Astrocyte (in vitro differentiated cells and primary cell): ENCODE measurements around the gene FUT2. TPM values are rescaled to one million over a fixed set of nuclear protein-coding genes. Genes with fewer than 3 reads are reported as not detected.
A peak's percentile ranks its signal among the peaks of the same experiment; 100 is the strongest.

Experiments
- DNase-seq: peaks from one replicate; pipeline ENCODE4 v3.0.0-alpha.2; 2010; ENCODE audit warnings: low read depth
- FAIRE-seq: peaks from 2 replicates; lab custom pipeline; 2011; peaks lifted over from hg19 to GRCh38; lab: Jason Lieb, UNC
- H2AFZ ChIP-seq: 2 replicates; pipeline ENCODE4 v1.6.0; 2012; ENCODE audit warnings: low read depth, low read length, inconsistent platforms
- H3K27ac ChIP-seq: 2 replicates; pipeline ENCODE4 v1.5.1; 2011; ENCODE audit warnings: low read depth, low read length, inconsistent platforms
- H3K27me3 ChIP-seq: 2 replicates; pipeline ENCODE4 v1.6.0; 2011; ENCODE audit warnings: low read length, inconsistent platforms; ENCODE audit not compliant: insufficient read depth
- H3K36me3 ChIP-seq: 2 replicates; pipeline ENCODE4 v1.5.1; 2011; ENCODE audit warnings: low read length, inconsistent platforms; ENCODE audit not compliant: insufficient read depth
- H3K4me1 ChIP-seq: 2 replicates; pipeline ENCODE4 v1.5.1; 2011; ENCODE audit warnings: low read length, inconsistent platforms; ENCODE audit not compliant: insufficient read depth
- H3K4me2 ChIP-seq: 2 replicates; pipeline ENCODE4 v1.6.0; 2012; ENCODE audit warnings: low read length, inconsistent platforms
- H3K4me3 ChIP-seq: 2 replicates; pipeline ENCODE4 v1.5.1; 2011; ENCODE audit warnings: low read depth, mild to moderate bottlenecking, low read length, inconsistent platforms; ENCODE audit not compliant: insufficient read depth
- H3K79me2 ChIP-seq: 2 replicates; pipeline ENCODE4 v1.6.0; 2012; ENCODE audit warnings: mild to moderate bottlenecking, low read length, inconsistent platforms; ENCODE audit not compliant: insufficient read depth
- H3K9ac ChIP-seq: 2 replicates; pipeline ENCODE4 v1.6.0; 2012; ENCODE audit warnings: mild to moderate bottlenecking, low read length, inconsistent platforms
- H3K9me3 ChIP-seq: 2 replicates; pipeline ENCODE4 v1.5.1; 2012; ENCODE audit warnings: low read depth, mild to moderate bottlenecking, low read length, inconsistent platforms; ENCODE audit not compliant: insufficient read depth
- H4K20me1 ChIP-seq: 2 replicates; pipeline ENCODE4 v1.6.0; 2012; ENCODE audit warnings: low read length, inconsistent platforms; ENCODE audit not compliant: insufficient read depth
- H3K27ac Mint-ChIP-seq: one replicate; pipeline ENCODE4 v1.8.0; 2021; ENCODE audit warnings: mild to moderate bottlenecking, mixed read lengths; ENCODE audit not compliant: unreplicated experiment
- H3K27me3 Mint-ChIP-seq: one replicate; pipeline ENCODE4 v1.8.0; 2021; ENCODE audit warnings: low read depth, mixed read lengths; ENCODE audit not compliant: unreplicated experiment
- H3K36me3 Mint-ChIP-seq: one replicate; pipeline ENCODE4 v1.8.0; 2021; ENCODE audit warnings: low read depth, mixed read lengths; ENCODE audit not compliant: unreplicated experiment
- H3K4me1 Mint-ChIP-seq: one replicate; pipeline ENCODE4 v1.8.0; 2021; ENCODE audit warnings: low read depth, mixed read lengths; ENCODE audit not compliant: unreplicated experiment
- H3K4me3 Mint-ChIP-seq: one replicate; pipeline ENCODE4 v1.8.0; 2021; ENCODE audit warnings: mild to moderate bottlenecking, moderate library complexity, mixed read lengths; ENCODE audit not compliant: unreplicated experiment
- H3K9me3 Mint-ChIP-seq: one replicate; pipeline ENCODE4 v1.8.0; 2021; ENCODE audit warnings: mild to moderate bottlenecking, mixed read lengths; ENCODE audit not compliant: unreplicated experiment
- CTCF ChIP-seq: IDR thresholded peaks from 2 replicates; pipeline ENCODE4 v1.5.1; 2011; ENCODE audit warnings: low read depth, mild to moderate bottlenecking, inconsistent platforms, low read length, moderate library complexity; ENCODE audit not compliant: insufficient read depth
- EZH2 ChIP-seq: IDR thresholded peaks from 2 replicates; pipeline ENCODE4 v1.6.1; 2012; ENCODE audit warnings: mild to moderate bottlenecking, low read length, inconsistent platforms; ENCODE audit not compliant: insufficient read depth
- total RNA-seq: library from RNA; stranded (reverse); gene quantifications from 2 replicates; pipeline ENCODE4 v1.2.1, GENCODE V29; 2021

Gene FUT2
- total RNA-seq, 1 donor from 2014 or later: not detected

- Histone ChIP-seq H3K4me3 (peak overlapping the region; percentile 42), H3K36me3 (no peaks in the 10 kb centered on the region), H3K9me3 (no peaks in the 10 kb centered on the region), H3K27ac (no peak overlapping the region), H3K27me3 (peaks cover 6% of the 10 kb centered on the region), H2AFZ (peak overlapping the region; percentile 69), H3K4me1 (peaks cover 4% of the 10 kb centered on the region), H3K9ac (no peak overlapping the region), H3K4me2 (peak overlapping the region; percentile 86), H4K20me1 (no peaks in the 10 kb centered on the region), H3K79me2 (no peaks in the 10 kb centered on the region)
- FAIRE-seq (no peak), DNase-seq (peak; percentile 47)
- H3K36me3 Mint-ChIP-seq: no peaks in the 10 kb centered on the region
- H3K4me1 Mint-ChIP-seq: peaks cover 4% of the 10 kb centered on the region
- peak overlapping the region; percentile 76 for H3K4me3 Mint-ChIP-seq
- H3K9me3 Mint-ChIP-seq: peaks cover 2% of the 10 kb centered on the region
- H3K27me3 Mint-ChIP-seq: peaks cover 13% of the 10 kb centered on the region
- H3K27ac Mint-ChIP-seq: no peak overlapping the region
- no peak for TF ChIP-seq CTCF
- TF ChIP-seq EZH2: no peak
These were observed 43.0 kb downstream of the FUT2 start for GRCh38 chr19:48738557-48739403.

- Histone ChIP-seq H3K27me3 (peaks cover 6% of the 10 kb centered on the region), H3K9ac (no peak overlapping the region), H3K4me2 (peak overlapping the region; percentile 86), H3K4me1 (peaks cover 4% of the 10 kb centered on the region), H4K20me1 (no peaks in the 10 kb centered on the region), H3K79me2 (no peaks in the 10 kb centered on the region), H3K36me3 (no peaks in the 10 kb centered on the region), H3K27ac (no peak overlapping the region), H3K4me3 (peak overlapping the region; percentile 42), H3K9me3 (no peaks in the 10 kb centered on the region), H2AFZ (peak overlapping the region; percentile 69)
- H3K4me3 Mint-ChIP-seq: no peak overlapping the region
- peaks cover 4% of the 10 kb centered on the region for H3K9me3 Mint-ChIP-seq
- H3K27ac Mint-ChIP-seq: no peak overlapping the region
- H3K4me1 Mint-ChIP-seq: peaks cover 4% of the 10 kb centered on the region
- no peaks in the 10 kb centered on the region for H3K36me3 Mint-ChIP-seq
- peaks cover 13% of the 10 kb centered on the region for H3K27me3 Mint-ChIP-seq
- DNase-seq (no peak), FAIRE-seq (no peak)
- TF ChIP-seq CTCF: no peak
- peak; percentile 86 for TF ChIP-seq EZH2
These were observed 43.8 kb downstream of the FUT2 start for GRCh38 chr19:48739404-48740163.
